GM12878 (cell line): ENCODE data around the gene ETHE1. TPM values are rescaled to one million over a fixed set of nuclear protein-coding genes. Genes with fewer than 3 reads are reported as not detected.

ENCODE experiments used
- CBFB ChIP-seq: IDR thresholded peaks from 2 replicates; pipeline ENCODE4 v1.6.1; 2016; ENCODE audit warnings: antibody characterized with exemption, low read depth
- FOXK2 ChIP-seq: fragments of 450-650 bp; IDR thresholded peaks from 2 replicates; pipeline ENCODE4 v1.6.1; 2017; ENCODE audit warnings: mild to moderate bottlenecking, moderate library complexity
- KLF5 ChIP-seq: fragments of 450-650 bp; IDR thresholded peaks from 2 replicates; pipeline ENCODE4 v1.6.1; 2014; ENCODE audit warnings: mild to moderate bottlenecking; ENCODE audit not compliant: partially characterized antibody
- MYC ChIP-seq: IDR thresholded peaks from 2 replicates; pipeline ENCODE4 v1.6.1; 2011; ENCODE audit warnings: mild to moderate bottlenecking, low read length, moderate library complexity, inconsistent platforms; ENCODE audit not compliant: insufficient read depth, insufficient replicate concordance, insufficient read length, severe bottlenecking
- NR2F1 ChIP-seq: fragments of 450-650 bp; conservative IDR thresholded peaks from 2 replicates; pipeline ENCODE4 v1.6.1; 2017; ENCODE audit warnings: mild to moderate bottlenecking
- PBX3 ChIP-seq: IDR thresholded peaks from 2 replicates; pipeline ENCODE4 v1.6.1; 2011; ENCODE audit warnings: mild to moderate bottlenecking, low read depth, low read length, moderate library complexity; ENCODE audit not compliant: insufficient replicate concordance
- POU2F2 ChIP-seq: IDR thresholded peaks from 3 replicates; pipeline ENCODE4 v1.6.1; 2011; ENCODE audit warnings: low read depth, mild to moderate bottlenecking, low read length, borderline replicate concordance
- RB1 ChIP-seq: fragments of 450-650 bp; formaldehyde crosslinking; IDR thresholded peaks from 2 replicates; pipeline ENCODE4 v1.6.1; 2017; ENCODE audit warnings: mild to moderate bottlenecking, borderline replicate concordance
- RBBP5 ChIP-seq: fragments of 200-600 bp; sonication (generic); conservative IDR thresholded peaks from 2 replicates; pipeline ENCODE4 v1.6.1; 2016
- USF2 ChIP-seq: IDR thresholded peaks from 2 replicates; pipeline ENCODE4 v1.6.1; 2011; ENCODE audit warnings: low read depth, low read length, improper control_type of control experiment, borderline replicate concordance
- YY1 ChIP-seq: IDR thresholded peaks from 2 replicates; pipeline ENCODE4 v1.6.1; 2011; ENCODE audit warnings: low read depth, mild to moderate bottlenecking, low read length
- ZBED1 ChIP-seq: IDR thresholded peaks from 2 replicates; pipeline ENCODE4 v1.6.1; 2016; ENCODE audit warnings: borderline replicate concordance
- polyA plus RNA-seq, 11 experiments: library from polyadenylated mRNA; depleted of rRNA in 4 of 11; unstranded in 6 of 11; stranded (reverse) in 5 of 11; fragments of >200 nt; fragmentation: Nextera tagmentation in 4 of 11; fragmentation: Illumina TruSeq in 1 of 11; extraction: Ambion mirVana in 4 of 11; extraction: Trizol in 1 of 11; gene quantifications; 1 replicate in 1 of 11; 2 replicates in 10 of 11; pipeline versions ENCODE4 v1.2.1 to v1.2.3, GENCODE V29; 2011 to 2016; ENCODE audit warnings: inconsistent platforms in 2 of 11, missing spikeins in 2 of 11, low read depth in 1 of 11
- total RNA-seq, 4 experiments: library from RNA; depleted of rRNA in 3 of 4; stranded (reverse); fragments of >200 nt in 3 of 4; fragmentation: Illumina TruSeq in 1 of 4; extraction: Trizol in 1 of 4; gene quantifications; 2 replicates each; pipeline versions ENCODE4 v1.2.1 to v1.2.3, GENCODE V29; 2013 to 2021

Gene ETHE1
- total and polyA plus RNA-seq, 10 of the 15 experiments (the other 5 are each of a cell fraction or from before 2014, with no cell fraction given), result 22.1 to 155 (median 52.7) TPM

GRCh38 chr19:43526884-43527859 is at the start of gene ETHE1 (continued):
- TF ChIP-seq MYC, result no peak
- TF ChIP-seq CBFB, result no peak
- TF ChIP-seq RB1, result peak; percentile 67; the same call in 1 of the 2 replicates
- peak; percentile 28; the same call in 1 of the 3 replicates for TF ChIP-seq POU2F2
- TF ChIP-seq RBBP5, result no peak
- TF ChIP-seq FOXK2, result no peak
- TF ChIP-seq ZBED1, result no peak
- peak; percentile 67 for TF ChIP-seq YY1
- TF ChIP-seq USF2, result no peak
- TF ChIP-seq PBX3, result no peak
- no peak for TF ChIP-seq KLF5
- TF ChIP-seq NR2F1, result peak; percentile 87
